Measurements from ENCODE around the gene NPC2.

DNA sequence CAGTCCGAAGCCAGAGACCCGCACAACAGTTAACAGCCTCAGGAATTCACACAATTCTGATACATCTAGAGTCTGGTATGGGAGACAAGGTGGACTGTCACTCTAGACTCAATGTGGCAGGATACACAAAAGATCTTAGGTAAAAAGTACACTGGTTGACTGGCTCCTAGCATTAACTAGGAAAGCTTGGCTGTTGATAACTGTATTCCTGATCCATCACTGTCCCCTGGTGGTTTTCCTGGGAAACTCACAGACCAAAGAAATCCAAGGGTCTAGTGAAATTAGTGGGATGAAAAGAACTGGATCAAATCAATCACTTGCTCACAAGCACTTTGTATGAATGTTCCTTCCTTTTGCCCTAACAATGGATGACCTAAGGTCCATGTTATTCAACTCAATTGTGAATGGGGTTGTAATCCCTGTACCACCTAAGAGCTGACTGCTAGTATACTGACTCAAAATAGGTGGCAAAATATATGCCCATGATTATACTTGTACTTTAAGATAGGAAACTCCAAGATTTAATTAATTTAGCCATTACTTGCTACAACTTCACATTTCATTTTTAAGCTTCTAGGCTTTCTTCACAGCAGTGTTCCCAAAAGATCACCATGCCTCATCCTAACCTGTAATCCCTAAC, 14.0 kb downstream of the NPC2 start:
- TF ChIP-seq CTCF (IDR thresholded peaks at IDR 0.05) (peak in 2 of 4 experiments; percentile 26 to 34), POLR2A (IDR thresholded peaks at IDR 0.05) (no peak), EP300 (IDR thresholded peaks at IDR 0.05) (no peak)

All from sigmoid colon (tissue), 4 donors.